Caki2 (cell line): ENCODE measurements around the gene RGP1. TPM values are rescaled to one million over a fixed set of nuclear protein-coding genes. Genes with fewer than 3 reads are reported as not detected.

ENCODE experiments used
- DNase-seq: peaks from one replicate; pipeline ENCODE4 v3.0.0-alpha.2; 2015; ENCODE audit warnings: low read depth
- in situ Hi-C: cut with HindIII; loops from 2 replicates; pipeline ENCODE4 v1.10.0; 2016; ENCODE audit warnings: low sequenced_read_pairs, low pct_unique_long_range_greater_than_20kb, mixed read lengths
- total RNA-seq: library from RNA; depleted of rRNA; stranded (reverse); fragments of >200 nt; shearing (Covaris generic); gene quantifications from 2 replicates; pipeline ENCODE4 v1.2.3, GENCODE V29; 2014; ENCODE audit warnings: low replicate concordance; rRNA removed

The RGP1 gene, protein sequence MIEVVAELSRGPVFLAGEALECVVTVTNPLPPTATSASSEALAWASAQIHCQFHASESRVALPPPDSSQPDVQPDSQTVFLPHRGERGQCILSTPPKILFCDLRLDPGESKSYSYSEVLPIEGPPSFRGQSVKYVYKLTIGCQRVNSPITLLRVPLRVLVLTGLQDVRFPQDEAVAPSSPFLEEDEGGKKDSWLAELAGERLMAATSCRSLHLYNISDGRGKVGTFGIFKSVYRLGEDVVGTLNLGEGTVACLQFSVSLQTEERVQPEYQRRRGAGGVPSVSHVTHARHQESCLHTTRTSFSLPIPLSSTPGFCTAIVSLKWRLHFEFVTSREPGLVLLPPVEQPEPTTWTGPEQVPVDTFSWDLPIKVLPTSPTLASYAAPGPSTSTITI
- total RNA-seq = 5.7 and 7.4 TPM in 2 replicates

DNA sequence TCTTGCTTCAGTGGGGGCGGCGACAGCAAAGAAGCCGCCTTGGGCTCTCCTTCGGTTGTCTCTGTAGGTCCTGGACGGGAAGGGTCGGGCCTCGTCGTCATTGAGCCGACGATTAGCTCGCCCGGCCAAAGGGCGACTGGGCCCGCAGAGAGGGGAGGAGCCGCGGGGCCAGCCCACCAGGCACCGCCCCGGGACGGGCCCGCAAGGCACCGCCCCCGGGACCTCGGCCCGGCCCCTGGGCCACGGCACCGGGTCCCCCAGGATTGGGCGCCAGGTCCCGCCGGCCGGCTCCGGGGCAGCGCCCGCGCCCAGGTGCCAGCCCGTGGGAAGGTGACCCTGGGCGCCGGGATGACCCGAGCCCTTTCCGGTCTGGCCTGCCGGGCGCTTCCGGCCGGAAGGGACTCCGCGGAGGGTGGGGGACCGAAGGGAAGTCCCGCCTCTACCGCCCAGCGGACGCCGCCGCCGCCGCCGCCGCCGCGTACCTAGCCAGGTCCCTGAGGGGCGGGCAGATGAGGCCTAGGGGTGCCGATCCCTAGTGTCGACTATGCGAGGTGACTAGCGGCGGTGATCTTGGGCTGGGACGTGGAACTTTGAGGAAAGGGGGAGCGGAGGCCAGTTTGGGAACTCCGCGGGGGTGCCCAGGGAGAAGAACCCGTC lies at the start of gene RGP1, which contains the start of gene GBA2:
TSS of gene RGP1 (plus strand) at position 430 of the 657 bp plus-strand sequence. CDS start 469 bp downstream, outside the sequence.
TSS of gene GBA2 (minus strand) at position 371 of the 657 bp plus-strand sequence. CDS start 524 bp downstream, outside the sequence.
- peak; percentile 70 for DNase-seq

DNA sequence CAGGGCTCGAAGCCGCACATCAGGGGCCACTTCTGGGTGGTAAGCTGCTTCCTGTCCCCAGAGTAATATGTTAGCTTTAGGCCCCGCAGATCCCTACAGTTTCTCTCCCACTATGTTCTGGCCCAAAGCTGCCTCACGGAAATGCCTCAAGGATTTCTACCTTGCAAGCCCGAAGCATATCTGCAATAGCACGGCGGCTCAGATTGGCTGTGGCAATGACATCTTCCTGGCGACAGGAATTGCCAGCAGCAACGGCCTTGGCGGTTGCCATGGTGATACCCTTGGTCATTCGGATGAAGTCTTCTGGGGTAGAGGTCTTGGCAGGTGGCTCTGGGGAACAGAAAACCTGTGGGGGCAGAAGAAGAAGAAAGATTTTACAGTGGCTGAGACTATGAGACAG lies 49.1 kb upstream of the RGP1 start:
- in situ Hi-C loops = no loop called here
- no peak for DNase-seq

More for the DNA sequence above, at the start of gene RGP1, which contains the start of gene GBA2:
- in situ Hi-C loops = no loop called here

DNA sequence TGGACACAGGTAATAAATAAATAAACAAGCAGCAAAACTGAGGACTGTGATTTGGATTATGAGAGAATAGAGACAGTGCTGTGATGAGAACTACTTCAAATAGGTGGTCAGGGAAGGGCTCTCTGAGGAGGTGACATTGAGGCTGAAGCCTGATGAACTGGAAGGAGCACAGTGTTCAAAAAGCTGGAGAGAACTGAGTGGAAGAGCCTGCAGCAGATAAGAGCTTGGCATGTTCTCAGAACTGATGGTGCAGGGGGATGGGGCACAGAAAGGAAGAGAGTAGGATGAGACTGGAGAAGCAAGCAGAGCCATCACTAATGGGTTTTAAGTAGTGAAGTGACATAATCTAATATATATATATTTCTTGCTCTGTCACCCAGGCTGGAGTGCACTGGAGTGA lies 48.1 kb upstream of the RGP1 start:
- in situ Hi-C loops = no loop called here
- no peak for DNase-seq

DNA sequence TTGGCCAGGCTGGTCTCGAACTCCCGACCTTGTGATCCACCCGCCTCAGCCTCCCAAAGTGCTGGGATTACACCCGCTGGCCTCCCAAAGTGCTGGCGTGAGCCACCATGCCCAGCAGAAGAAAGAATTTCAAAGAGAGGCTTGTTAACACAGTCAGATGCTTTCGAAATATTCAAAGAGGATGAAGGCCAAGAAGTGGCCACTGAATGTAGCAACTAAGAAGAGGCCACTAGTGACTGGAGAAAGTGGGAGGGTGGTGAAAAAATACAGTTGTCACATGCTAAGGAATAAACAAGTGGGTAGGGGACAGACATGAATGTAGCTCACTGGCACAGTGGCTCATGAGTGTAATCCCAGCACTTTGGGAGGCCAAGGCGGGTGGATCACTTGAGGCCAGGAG lies 46.4 kb upstream of the RGP1 start:
- no peak for DNase-seq
- in situ Hi-C loops = no loop called here

DNA sequence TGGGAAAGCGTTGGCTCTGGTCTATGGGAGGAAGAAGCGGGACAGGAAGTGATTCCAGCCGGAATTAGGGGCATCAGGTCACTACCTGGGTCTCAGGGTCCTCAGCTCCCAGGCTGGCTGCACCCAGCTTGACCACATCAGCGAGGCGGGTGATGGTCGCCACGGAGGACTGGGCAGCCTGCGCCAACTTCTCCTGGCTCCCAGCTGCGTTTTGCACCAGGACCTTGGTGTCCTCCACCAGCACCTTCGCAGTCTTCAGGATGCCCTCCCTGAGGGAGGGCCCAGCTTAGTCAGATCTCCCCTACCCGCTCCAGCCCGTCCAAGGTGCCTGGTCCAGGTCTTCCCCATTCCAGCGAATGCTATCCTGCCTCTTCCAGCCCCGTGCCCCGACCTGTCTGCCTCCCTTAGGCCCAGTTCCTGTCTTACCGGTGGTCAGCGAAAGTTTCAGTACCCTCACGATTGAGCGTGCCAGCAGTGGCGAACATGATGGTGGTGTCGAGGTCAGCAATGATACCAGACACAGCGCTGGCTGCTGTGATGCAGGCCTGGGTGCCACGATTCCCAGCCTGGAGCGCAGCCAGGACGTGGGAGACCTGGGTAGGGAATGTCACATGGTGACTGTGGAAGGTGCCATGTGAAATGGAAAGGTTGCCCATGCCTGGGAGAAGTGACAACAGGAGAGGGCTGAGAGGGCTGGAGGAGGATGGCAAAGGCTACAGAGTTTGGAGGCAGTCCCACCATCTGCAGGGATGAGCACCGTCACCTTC lies 45.0 kb upstream of the RGP1 start:
- in situ Hi-C loops = no loop called here
- no peak for DNase-seq

DNA sequence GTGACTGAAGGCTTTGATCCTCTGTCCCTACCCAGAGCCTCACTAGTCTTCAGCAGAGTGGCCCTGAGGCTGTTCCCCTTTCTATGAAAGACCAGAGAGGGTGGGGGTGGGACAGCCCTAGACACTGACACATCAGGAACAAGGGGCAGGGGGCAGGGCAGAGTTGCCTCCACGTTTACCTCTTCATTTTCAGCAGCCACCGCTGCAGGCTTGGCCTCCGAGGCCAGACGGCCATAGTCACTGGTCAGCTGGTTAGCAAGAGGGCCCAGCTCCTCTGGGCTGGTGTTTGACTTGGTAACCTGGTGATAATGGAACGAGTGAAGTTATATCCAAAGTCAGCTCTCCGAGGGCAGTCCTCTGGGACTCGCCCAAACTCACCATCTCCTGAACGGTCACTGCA lies 43.7 kb upstream of the RGP1 start:
- in situ Hi-C loops = no loop called here
- no peak for DNase-seq

DNA sequence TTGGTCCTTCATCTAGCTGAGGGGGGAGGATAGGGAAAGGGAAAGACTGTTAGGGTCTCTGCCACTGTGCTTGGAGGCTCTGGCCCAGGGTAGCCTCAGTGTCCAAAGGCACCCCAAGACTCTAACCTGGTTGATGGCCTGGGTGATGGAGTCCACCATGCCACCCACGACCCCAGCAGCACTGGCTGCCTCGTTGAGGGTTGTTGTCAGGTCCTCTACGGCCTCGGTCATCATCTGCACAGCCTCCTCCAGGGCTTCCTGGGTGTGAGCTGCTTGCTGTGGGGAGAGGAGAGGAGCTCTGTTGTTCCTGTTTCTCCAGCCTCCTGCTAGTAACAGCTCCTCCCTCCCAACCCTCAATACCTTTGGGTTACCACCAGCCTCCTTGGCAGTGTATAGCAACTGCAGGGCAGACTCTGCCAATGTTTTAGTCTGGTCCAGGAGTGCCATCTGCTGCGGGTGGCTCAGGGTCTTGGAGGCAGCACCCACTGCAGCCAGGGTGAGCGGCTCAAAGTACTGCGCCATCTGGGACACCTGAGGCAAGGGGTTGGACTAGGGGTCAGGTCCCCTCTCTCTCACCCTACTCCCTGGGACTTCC lies 43.2 kb upstream of the RGP1 start:
- no peak for DNase-seq
- in situ Hi-C loops = no loop called here

DNA sequence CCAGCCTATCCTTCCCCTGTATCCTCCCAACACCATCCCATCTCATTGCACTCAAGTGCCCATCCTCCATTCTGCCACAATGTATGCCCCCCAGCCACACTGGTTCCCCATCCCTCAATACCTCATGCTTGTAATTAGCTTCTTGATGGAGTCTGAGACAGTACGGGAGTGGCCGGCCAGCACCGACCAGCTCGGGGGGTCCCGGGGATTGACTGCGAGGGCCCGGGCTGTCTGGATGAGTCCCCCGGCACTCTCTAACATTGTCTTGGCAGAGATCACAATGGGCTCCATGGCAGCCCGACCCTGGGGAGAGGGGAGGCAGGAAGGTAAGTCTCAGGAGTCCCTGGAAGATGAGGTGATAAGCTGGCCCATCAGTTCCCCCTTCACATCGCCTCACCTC lies 42.1 kb upstream of the RGP1 start:
- in situ Hi-C loops = no loop called here
- DNase-seq = no peak

DNA sequence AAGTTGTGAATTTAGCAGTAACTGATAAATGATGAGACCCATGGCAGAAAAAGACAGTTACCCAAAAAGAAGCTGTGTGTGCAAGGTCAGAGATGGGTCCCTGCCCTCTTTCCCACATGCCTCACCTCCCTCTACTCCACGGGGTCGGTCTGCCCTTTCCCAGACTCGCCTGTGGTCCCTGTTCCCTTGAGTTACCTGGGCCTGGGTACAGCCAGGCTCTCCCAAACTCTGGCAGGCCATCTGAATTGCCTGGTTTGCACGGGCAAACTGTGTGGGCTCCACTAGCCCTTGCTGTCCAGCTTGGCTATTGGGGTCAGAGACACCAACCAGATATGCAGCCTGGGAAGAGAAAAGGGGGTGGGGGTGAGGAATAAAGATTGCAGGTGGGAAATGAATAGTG lies 40.9 kb upstream of the RGP1 start:
- in situ Hi-C loops = no loop called here

DNA sequence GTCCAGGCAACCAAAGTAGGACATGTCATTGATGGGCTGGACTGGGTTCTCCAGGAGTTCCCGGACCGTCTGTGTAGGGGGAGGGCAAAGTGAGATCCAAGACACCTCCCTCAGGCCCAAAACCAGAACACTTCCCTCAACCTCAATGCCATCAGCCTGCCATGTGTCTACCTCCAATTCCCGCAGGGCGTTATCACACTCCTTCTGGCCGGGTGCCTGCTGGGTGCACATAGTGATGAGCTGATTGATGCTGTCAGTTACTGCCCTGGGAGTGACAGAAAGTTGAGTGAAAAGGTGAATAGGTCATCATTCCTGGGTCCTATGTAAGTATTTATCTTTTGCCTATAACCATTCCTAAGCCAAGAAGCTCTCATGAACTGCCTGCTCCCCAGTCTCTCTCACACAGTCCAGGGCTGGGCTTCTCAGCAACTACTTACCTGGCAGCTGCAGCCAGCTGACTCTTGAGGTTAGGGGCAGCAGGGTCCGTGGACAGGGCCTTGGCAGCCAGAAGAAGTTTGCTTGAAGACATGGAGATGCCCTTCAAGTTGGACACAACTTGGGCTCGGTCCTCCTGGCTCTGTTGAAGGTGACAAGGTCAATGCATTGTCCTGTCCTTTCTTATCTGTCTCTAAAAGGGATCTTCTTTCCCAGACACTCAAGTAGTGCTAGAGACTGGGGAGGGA lies 38.1 kb upstream of the RGP1 start:
- in situ Hi-C loops = no loop called here
- no peak for DNase-seq

More for the DNA sequence above, 40.9 kb upstream of the RGP1 start:
- no peak for DNase-seq

DNA sequence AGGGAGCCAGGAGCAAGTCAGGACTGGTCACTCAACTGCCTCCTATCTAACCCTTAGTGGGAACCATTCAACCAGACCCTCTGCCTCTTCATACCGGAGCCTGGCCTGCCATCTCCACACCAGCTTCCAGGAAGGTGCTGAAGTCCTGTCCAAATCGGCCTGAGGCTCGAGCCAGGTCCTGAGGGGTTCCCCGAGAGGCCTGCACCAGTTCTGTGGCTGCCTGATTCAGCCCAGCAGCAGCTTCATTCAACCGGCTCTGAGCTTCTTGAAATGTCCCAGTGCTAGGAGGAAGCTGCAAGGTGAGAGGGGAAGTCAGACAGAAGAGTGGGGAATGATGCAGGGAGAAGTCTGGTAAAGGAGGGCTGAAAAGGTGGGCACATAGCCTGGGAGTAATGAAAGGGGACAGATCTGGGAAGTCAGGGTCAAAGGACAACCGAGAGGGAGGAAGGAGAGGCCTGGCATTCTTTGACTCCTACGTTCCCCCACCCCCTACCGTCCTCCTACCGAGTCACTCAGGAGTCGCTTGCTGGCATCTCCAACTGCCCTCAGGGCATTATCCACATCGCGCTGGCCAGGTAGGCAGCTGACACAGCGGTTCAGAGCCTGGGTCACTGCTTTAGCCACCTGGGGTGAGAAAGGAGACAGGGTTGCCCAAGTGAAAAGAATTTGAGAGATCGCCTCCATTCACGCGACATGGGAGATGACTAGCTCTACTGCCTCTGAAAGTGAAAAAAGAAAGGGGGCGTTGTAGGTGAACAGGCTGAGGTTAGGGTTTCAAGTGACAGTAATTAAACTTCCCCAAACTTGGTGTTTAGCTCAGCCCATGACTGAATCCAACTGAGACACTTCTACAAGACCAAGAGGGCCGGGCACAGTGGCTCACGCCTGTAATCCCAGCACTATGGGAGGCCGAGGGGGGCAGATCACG lies 37.3 kb upstream of the RGP1 start:
- DNase-seq = no peak
- in situ Hi-C loops = no loop called here

DNA sequence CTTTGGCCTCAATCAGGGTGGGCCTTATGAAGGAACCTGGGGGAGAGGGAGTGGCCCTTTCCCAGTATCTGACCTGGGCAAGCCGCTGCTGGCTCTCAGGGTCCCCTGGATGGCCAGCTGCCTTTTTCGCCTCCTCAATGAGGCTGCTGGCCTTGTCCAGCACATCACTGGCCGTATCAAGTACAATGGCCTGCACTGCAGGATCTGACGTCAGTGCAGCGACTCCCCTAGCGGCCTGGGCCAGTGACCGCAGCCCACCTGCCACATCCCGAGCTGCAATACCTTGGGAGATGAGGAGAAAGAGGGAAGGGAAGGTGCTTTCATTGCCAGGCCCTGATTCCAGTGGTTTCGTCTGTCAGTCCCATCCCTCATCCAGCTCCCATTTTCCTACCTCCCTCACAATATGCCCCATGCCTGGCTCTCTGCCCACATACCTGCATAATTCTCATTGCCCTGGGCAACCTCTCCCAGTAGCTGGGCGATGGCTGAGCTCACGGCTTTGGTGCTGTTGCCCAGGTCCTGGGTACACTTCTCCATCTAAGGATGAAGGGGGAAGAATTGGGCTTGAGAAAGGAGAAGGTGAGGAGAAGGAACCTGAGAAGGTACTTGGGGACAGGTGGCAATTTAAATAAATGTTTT lies 36.2 kb upstream of the RGP1 start:
- no peak for DNase-seq
- in situ Hi-C loops = no loop called here

DNA sequence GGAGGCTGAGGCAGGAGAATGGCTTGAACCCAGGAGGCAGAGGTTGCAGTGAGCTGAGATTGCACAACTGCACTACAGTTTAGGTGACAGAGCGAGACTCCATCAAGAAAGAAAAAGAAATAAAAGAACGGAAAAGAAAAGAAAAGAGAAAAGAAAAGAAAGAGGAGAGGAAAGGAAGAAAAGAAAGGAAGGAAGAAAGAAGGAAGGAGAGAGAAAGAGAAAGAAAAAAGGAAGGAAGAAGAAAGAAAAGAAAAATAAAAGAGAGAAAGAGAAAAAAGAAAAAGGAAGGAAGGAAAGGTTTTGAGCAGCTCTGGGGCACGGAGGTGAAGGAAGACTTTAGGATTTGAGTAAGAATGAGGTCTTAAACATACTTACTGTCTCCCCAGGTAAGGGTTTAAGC lies 35.5 kb upstream of the RGP1 start:
- in situ Hi-C loops = no loop called here
- no peak for DNase-seq

DNA sequence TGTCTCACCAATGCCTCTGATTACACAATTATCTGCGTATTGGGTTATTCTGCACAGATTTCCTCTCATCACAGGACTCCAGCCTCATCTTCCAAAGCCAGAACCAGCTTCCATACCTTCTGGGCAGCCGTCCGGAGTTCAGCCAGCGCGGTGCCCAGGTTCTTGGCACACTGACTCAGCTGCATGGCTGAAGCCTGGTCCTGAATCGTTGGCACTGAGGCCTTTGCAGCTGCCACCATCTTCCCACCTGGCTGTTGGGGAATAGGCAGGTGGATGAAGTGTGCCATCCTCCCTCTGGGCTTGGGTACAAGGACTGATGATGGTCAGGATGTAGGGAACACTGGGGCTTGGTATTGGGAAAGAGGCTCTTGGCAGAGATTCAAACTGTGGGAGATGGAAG lies 35.0 kb upstream of the RGP1 start:
- no peak for DNase-seq
- in situ Hi-C loops = no loop called here

DNA sequence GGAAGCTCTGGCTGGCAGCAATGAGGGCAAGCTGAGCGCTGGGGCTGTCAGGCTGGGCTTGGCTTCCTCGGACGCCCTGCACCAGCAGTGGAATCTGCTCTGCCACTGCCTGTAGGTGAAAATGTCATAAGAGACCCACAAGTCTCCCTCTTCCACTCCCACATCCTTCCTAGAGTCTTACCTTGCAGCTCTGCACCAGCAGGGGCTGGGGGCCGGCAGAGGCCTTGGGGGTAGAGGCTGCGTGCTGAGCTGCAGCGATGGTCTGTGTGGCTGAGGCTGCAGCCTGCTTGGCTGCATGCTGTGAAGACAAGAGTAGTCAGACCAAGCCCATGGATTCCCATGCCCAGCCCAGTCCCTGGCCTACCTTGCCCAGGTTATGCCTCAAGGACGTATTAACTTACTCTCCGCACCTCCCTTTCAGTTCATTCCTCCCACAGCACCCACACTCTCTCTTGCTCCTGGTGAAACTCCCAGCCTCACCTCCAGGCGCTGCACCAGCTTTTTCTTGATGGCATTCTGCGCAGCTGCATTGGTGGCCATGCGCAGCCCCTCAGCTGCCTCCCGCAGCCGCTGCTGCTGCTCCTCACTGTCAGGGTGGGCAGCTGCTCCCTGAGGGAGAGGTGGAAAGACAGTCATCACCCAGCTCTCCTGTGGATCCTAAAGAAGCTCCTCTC lies 34.4 kb upstream of the RGP1 start:
- DNase-seq = no peak
- in situ Hi-C loops = no loop called here

DNA sequence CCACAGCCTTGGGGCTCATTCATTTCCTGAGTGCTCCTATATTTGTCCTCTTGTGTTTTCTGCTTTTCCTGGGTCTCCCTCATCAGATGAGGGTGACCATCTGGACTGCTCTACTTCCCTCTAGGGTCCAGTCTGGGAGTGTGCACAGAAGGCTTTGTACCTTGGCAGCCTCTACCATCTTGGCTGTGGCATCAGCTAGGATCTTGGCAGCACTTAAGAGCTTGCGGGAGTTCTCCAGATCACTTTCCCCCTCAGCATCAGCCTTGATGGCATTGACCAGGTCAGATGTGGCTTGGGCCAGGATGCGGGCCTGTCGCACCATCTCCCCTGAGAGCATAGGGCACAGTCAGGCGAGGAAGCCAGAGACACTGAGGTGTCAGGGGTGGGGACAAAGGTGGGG lies 32.9 kb upstream of the RGP1 start:
- no peak for DNase-seq
- in situ Hi-C loops = no loop called here
